Measurements from ENCODE around the gene CTSL.
"Not testable (repeated sequence)": the region's sequence is repeated elsewhere in the genome, so short reads cannot be mapped to it uniquely, and the experiment has no call there.

CTSL gene

DNA sequence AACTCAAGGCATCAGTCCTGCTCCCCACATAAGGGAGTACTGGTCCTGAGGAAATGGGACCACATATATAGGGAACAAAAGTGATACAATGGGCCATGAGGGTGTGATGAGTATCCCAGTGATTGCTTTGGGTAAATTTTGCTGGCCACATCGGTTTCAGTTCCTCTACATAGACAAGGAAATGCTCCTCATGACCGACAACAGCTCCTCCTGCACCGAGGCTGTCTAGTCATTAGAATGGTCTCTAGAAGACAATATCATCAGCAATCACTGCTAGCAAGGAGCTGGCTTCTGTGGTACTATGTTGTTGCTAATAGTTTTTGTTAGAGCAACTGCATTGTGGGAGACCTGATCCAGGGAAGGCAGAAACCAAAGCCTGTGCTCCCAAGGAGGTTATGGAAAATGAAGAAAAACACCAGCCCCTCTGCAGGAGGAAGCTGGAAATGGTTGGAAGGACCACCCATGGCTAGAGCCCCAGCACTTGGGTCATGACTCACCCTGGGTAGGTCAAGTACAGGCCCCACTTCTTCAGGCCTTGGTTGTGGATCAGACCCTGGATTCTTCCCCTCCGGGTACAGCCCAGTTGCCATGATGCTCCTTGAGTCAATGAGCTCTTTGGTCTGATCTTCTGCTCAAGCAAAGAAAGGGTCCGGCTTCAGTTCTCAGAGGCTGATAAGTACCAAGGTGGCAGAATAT is 3.4 kb upstream of the CTSL start:
- no peak for DNase-seq (ENCODE audit: low spot score)

DNA sequence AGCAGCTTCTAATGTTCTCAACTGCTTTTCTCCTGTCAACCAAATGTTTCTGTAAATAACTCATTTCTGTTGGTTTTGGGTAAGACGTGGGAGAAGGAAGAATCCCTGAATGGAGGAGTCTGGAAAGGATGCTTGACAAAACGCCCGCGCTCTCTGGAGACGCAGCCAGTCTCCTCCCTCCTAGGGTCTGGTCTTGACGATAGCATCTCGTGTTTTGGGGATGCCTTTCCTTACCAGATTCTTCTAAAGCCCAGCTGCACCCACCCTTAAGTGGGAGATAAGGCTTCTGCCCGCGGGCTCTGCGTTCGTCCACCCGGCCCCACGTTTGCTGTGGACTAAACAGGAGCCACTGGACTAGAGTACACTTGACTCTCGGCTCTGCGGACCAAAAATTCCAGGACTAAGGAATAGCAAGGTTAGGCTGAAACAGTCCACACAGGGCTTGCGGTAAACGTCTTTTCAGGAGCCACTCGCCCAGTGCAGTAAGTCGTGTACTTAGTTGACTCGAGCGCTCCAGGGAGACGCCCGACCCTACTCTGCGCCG is 491 bp upstream of the CTSL start:
- DNase-seq (ENCODE audit: low spot score): no peak

DNA sequence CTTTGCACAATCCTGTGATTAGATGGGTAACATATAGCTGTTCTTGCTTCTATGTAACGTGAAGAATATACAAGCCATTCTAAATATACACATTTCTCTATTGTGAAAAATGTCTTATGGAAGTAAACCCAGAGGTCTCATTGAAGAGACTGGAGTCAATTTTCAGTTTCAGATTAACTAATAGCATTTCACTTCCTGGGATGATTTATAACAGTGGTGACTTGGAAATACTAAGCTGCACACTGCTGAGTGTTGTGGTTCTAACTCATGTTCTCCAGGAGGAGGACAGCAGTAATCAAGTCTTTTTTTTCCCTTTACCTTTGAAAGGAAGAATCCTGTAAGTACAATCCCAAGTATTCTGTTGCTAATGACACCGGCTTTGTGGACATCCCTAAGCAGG is 3.3 kb downstream of the CTSL start:
- no peak for DNase-seq (ENCODE audit: low spot score)

DNA sequence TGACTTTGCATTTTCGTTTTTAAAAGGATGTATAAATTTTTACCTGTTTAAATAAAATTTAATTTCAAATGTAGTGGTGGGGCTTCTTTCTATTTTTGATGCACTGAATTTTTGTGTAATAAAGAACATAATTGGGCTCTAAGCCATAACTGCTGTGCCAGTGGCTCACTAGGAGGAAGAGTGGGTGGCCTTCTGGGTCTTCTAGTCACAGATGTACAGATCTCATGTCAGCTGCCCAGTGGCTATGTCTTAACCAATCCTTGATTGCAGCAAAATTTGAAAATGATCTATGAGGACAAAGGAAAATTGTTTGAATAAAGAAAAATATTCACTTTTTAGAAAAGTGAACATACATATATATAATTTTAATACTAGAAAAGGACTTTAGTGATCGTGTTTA is 5.4 kb downstream of the CTSL start:
- DNase-seq (ENCODE audit: low spot score): no peak

DNA sequence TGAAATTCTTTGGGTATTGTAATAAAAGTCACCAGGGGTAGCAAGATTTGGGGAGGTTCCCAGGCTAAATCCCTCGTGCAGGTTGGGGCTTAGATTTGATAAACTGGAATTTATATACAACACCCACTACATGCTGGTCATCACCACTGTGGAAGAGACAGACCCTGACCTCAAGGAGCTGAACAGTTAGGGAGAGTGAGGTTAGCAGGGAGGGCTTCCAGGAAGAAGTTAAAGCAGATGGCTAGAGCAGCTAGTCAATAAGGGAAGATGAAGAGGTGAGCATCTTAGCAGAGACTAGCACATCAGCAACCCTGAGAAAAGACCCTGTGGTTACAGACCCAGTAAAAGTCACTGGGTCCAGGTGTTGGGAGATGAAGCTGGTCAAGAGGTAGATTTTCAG is 6.4 kb downstream of the CTSL start:
- no peak for DNase-seq (ENCODE audit: low spot score)

DNA sequence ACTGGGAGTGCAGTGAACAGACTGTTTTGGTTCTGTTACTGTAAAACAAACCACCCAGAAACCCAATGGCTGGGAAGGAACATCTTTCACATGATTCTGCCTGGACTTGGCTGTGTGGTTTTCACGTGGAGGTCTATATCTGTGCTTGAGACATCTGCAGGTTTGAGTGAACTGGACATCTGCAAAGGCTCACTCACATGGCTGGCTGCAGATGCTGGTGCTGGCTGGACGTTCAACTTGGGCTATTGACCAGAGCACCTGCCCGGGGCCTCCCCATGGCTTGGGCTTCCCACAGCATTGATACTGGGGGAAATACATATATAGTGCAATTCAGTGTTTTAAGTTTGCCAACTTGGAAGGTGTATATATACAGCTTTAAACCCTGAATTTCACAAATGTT is 6.8 kb downstream of the CTSL start:
- DNase-seq (ENCODE audit: low spot score): no peak

DNA sequence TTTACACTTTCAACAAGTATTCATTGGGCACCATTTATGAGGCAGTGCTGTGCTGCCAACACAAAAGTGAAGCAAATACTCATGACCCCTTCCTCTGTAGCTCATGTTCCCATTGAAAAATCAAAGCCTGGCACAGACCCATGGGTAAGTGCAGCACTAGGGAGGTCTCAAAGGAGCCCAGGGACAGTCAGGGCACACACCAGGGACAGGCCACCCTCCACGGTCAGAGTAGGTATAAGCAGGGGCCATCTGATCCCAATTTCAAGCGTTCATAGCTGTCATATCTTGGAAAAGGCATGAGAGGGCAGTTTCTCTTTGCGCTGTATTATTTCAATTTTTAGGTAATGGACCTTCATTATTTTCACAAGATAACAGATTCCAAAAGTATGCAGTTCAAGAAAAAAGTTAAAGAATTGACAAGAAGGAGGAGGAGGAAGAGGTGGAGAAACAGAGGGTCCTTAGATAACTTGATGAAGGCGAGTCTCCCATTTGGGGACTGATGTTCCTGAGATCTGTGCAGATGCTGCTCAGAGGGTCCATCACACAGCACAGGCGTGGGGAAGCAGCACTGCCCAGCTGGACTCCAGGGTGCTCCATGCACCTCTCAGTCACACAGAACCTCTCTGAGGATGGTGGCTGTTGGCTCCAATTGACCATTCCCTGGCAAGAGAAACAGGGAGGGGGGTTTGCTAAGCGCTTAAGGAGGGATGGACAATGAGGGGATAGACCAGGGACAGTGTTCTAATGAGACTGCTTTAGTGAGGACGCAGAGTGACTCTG is 7.5 kb downstream of the CTSL start:
- no peak for DNase-seq (ENCODE audit: low spot score)

DNA sequence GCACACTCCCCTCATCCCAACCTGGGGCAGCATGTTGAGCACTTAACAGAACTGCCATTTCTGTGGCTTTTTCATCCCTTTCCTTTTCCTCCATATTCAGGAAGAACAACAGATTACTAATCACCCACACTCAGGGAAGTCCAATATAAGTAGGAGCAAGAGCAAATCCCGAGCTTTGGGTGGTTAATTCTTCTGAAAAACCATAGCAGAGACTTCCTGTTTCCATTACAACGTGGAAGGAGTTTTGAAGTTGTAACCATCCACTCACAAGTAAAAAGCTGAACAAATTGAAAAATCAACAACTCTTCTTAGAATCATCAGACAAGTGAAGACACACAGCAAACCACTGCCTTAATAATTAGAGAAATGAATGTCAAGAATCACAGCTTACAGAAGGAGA is 8.2 kb downstream of the CTSL start:
- no peak for DNase-seq (ENCODE audit: low spot score)

DNA sequence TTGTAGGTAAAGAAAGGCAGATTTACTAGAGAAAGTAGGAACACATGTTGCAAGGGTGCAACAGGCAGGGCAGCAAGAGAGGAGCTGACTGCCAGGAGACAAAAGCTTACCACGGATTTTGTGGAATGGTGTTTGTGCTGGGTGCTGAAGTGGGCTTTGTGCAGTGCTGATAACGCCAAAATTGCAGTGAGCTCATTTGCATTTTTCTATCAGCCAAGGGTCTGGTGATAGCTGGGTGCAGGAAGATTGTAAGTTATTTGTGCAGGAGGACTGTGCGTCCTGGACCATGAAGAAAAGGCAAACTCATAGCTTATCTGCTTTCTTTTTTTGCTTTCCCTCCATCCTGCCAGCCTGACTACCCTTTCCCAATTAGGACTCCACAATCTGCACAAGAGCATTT is 13.6 kb downstream of the CTSL start:
- no peak for DNase-seq (ENCODE audit: low spot score)

DNA sequence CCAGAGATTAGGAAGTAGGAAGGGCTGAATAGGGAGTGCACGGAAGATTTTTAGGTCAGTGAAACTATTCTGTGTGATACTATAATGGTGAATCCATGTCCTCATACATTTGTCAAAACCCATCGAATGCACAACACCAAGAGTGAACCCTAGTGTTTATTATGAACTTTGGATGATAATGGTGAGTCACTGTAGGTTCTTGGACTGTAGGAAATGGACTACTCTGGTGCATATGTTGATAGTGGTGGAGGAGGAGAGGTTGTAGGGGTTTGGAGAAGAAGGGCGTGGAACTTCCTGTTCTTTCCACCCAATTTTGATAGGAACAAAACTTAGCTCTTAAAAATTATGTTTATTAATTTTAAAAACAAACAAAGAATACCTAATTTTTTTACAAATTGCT is 14.3 kb downstream of the CTSL start:
- DNase-seq (ENCODE audit: low spot score): no peak

DNA sequence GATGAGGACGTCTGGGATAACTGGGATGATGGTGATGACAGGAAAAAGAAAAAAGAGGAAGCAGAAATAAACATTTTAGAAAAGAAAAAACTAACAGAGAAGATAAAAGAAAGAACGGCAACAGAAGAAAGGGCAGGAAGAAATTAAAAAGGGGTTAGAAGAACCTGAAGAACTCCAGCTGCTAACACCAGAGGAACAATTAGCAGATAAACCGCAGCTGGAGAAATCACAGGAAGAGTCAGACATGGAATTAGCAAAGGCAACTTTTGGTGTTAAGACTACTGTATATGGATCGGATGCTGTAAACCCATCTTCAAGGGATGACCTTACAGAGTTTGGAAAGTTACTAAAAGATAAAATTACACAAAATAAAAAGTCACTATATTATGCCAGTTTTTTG is 15.4 kb downstream of the CTSL start:
- no peak for DNase-seq (ENCODE audit: low spot score)

DNA sequence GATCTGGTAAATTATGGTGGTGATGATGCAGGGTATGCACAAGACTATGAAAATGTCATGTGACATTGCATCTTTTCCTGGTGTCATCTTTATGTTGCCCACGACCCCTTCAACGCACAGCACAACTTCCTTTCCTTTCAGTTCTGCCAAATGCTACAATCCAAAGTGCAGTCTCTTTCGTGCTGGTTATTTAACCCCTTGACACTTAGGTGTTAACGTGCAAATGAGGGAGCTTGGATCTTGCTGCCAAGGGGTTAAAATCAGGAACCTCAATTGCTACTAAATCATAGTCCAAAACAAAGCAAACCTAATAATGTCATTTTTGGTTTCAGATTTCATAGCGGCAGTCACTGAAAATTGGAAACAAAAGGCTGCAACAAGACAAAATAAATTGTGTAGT is 16.0 kb downstream of the CTSL start:
- DNase-seq (ENCODE audit: low spot score): no peak

DNA sequence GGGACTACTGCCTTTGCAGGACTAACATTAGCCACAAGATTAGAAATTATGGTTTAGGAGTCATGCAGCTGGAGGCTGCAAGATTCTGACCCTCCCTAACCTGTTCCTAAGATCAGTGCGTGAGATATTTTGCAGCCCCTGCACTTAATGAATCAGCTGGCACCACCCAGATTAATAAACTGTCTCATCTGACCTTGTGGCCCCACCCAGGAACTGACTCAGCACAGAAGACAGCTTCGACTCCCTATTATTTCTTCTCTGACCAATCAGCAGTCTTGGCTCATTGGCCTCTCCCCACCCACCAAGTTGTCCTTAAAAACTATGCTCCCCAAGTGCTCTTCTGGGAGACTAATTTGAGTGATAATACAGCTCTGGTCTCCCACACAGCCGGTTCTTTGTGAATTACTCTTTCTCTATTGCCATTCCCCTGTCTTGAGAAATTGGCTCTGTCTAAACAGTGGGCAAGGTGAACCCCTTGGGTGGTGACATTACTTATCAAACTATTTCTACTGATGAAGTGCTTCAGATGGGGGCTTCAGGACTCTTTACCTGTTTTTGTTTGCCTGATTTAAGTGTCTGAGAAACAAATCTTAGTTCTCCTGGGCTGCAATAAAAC is 17.0 kb downstream of the CTSL start:
- no peak for DNase-seq (ENCODE audit: low spot score)

DNA sequence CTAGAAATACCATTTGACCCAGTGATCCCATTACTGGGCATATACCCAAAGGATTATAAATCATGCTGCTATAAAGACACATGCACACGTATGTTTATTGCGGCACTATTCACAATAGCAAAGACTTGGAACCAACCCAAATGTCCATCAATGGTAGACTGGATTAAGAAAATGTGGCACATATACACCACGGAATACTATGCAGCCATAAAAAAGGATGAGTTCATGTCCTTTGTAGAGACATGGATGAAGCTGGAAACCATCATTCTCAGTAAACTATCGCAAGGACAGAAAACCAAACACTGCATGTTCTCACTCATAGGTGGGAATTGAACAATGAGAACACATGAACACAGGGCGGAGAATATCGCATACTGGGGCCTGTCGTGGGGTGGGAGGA is 18.3 kb downstream of the CTSL start:
- not testable (repeated sequence) for DNase-seq (ENCODE audit: low spot score)

DNA sequence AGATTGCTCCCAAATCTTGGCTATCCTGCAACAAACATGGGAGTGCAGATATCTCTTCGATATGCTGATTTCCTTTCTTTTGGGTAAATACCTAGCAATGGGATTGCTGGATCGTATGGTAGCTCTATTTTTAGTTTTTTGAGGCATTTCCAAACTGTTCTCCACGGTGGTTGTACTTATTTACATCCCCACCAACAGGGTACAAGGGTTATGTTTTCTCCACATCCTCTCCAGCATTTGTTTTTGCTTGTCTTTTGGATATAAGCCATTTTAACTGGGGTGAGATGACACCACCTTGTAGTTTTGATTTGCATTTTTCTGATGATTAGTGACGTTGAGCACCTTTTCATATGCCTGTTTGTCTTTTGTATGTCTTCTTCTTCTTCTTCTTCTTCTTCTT is 20.3 kb downstream of the CTSL start:
- DNase-seq (ENCODE audit: low spot score): no peak

DNA sequence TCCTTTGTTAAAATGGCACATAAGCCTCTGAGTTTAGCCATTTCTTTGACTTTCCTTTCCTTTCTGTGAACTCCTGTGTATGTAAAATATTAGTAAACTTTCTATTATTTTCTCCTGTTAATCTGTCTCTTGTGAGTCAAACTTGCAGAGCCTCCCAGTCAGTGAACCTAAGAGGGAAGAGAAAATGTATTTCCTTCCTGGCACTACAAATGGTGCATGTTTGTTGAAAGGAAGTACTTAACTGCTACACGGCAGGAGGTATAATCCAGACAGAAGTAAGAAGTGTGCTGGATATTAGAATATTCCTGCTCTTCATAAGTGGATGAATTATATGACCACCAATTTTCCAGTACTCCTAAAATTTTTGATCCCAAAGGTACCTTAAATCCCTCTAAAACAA is 23.0 kb downstream of the CTSL start:
- peak; percentile 38 for DNase-seq (ENCODE audit: low spot score)

DNA sequence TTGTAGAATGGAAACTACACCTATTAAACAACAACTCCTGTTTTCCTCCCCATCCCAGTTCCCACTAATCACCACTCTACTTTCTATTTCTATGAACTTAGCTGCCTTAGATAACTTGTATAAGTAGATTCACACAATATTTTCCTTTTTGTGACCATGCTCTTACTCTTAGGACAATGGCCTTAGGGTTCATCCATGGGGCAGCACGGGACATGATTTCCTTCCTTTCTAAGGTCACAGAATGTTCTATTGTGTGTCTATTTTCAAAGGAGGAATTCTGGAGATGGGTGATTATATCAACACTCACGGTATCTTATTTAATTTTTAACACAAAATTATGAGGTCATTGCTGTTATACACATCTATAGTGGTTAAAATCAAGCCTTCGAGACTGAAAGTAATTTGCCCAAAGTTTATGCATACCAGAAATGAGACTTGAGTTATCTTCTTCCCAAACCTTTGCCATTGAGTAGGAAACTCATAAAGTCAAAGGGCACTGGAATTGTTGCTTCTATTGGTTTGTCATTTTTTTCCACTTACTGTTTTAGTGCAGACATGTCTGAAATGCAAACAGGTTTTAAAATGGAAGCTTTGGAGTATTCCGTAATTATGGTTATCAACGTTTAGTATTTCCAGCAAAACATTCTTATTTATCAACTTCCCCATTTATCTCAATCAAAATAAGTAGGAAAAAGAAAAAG is 23.6 kb downstream of the CTSL start:
- DNase-seq (ENCODE audit: low spot score): peak; percentile 25

DNA sequence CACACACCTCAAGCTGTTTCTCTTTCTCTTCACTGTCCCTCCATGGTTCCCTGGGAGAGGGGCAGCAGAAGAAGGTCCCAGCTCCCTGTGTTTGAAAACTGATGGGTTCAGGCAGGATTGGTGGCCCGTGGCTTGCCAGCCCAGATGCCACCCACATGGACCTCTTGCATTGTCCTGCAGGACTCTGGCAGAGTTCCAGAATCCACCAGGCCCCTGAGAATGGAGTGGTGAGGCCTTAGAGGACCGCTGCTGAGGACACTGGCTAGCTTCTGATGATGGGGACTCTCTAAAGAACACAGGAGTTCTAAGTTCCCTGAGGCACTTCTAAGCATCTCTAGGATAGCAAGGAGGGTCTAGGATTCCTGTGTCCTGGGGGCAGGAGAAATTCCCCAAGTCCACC is 24.8 kb downstream of the CTSL start:
- DNase-seq (ENCODE audit: low spot score): no peak

DNA sequence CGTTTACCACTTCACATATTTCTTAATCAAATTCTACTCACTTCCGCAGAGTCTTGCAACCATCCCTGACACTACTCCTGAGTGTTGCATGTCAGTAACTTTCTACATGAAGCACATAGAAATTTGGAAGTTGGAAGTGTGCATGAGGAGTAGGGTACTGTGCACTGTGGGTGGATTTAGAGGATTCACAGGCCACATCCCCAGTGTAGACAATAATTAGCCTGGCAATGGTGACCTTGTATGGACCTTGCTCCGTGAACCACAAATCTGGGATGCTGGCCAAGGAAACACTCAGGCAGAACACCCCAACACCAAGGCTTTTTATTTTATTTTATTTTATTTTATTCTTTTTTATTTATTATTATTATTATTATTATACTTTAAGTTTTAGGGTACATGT is 25.5 kb downstream of the CTSL start:
- peak; percentile 61 for DNase-seq (ENCODE audit: low spot score)

DNA sequence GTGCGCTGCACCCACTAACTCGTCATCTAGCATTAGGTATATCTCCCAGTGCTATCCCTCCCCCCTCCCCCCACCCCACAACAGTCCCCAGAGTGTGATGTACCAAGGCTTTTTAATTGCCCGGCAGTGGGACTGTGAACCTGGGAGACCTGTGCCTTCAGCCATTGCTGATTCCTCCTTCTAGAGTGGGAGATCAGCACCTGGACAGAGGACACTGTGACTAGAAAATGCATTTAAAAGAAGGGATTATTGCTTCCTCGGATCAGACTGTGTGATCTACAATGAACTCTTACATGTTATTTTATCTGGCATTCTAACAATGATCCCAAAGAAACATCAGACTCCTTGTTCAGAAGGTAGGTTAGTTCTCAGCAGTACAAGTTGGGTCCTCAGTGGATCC is 25.9 kb downstream of the CTSL start:
- peak; percentile 45 for DNase-seq (ENCODE audit: low spot score)

DNA sequence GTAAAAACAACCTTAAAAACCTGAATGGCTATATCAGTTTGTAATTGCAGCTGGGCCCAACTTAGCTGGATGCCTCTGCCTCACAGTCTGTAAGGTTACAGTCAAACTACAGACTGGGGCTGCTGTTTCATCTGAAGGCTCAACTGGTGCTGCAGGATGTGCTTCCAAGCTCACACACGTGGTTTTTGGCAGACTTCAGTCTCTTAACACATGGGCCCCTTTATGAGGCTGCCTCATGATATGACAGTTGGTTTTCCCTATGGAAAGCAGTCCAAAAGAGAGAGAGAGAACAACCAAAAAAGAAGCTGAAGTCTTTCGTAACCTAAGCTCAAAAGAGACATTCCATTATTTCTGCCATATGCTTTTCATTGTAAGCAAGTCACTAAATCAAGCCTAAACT is 27.4 kb downstream of the CTSL start:
- DNase-seq (ENCODE audit: low spot score): no peak

DNA sequence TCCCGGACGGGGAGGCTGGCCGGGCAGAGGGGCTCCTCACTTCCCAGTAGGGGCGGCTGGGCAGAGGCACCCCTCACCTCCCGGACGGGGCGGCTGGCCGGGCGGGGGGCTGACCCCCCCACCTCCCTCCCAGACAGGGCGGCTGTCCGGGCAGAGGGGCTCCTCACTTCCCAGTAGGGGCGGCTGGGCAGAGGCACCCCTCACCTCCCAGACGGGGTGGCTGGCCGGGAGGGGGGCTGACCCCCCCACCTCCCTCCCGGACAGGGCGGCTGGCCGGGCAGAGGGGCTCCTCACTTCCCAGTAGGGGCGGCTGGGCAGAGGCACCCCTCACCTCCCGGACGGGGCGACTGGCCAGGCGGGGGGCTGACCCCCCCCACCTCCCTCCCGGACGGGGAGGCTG is 32.4 kb downstream of the CTSL start:
- not testable (repeated sequence) for DNase-seq (ENCODE audit: low spot score)

DNA sequence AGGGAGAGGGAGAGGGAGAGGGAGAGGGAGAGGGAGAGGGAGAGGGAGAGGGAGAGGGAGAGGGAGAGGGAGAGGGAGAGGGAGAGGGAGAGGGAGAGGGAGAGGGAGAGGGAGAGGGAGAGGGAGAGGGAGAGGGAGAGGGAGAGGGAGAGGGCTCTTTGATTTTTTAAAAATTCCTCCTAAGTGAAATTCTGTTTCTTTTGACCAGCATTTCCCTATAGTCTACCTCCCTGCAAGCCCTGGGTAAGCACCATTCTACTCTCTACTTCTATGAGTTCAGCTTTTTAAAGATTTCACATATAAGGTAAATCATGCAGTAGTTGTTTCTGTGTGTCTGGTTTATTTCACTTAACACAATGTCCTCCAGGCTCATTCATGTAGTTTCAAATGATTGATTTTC is 34.1 kb downstream of the CTSL start:
- not testable (repeated sequence) for DNase-seq (ENCODE audit: low spot score)

All from kidney tubule cell (primary cell).